ENCODE results near the gene H3-3A.

- TF ChIP-seq GATA3 (IDR thresholded peaks at IDR 0.05; ENCODE audit: low read depth, low read length) = no peak
- TF ChIP-seq GATA2 (IDR thresholded peaks at IDR 0.05; ENCODE audit: low read depth, low read length) = no peak
Measured at GRCh38 chr1:226044514-226045101, 17.9 kb upstream of the H3-3A start.

Measured in SH-SY5Y (cell line).